Pericardium fibroblast (primary cell): ENCODE measurements around the gene C22orf23. TPM values are rescaled to one million over a fixed set of nuclear protein-coding genes. Genes with fewer than 3 reads are reported as not detected.

Experiments
- total RNA-seq: library from RNA; depleted of rRNA; stranded (reverse); fragments of >200 nt; gene quantifications from 2 replicates; pipeline ENCODE4 v1.2.3, GENCODE V29; 2015

Gene C22orf23
- 0.70 TPM in 1 of 2 replicates, not detected in the other for total RNA-seq

DNA sequence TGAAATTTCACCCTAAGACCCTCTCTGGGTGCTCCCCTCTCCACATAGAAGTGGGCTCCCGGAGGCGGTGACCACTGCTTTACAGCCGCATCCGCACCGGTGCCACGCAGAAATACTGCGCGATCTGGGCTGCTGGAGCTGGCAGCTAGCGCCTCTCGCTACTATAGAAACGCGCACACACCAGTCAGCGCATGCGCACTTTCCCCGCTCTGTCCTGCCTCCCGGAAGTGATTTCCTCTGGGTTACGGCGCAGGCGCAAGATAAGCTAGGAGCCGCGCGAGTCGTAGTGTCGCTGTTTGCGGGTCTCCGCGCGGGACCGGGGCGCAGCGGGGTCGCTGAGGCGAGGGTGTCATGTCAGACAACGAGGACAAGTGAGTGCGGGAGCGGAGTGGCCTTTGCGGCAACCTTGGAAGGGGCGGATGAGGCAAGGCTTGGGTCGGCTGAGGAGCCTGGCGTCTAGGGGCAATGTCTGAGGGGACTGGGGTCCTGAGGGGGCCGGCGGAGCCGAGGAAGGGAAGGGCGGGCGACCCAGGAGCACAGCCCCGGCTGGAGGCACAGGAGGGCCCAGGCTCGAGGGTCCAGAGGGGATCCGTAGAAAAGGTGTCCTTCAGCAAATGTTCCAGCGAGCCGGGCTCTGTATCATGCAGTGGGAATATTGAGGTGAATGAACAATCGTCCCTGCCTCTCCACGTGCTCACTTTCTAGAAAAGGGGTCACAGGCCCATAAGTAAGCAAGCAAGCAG is at the start of gene C22orf23, which contains the start of gene POLR2F:
TSS of gene C22orf23 (minus strand) at position 165 of the 743 bp plus-strand sequence. CDS start 452 bp downstream, outside the sequence.
TSS of gene POLR2F (plus strand) at position 263 of the 743 bp plus-strand sequence. CDS start at position 352, 89 bp downstream.

GRCh38 chr22:37983860-37984791 is 30.7 kb upstream of the C22orf23 start, which contains the start of gene SOX10:
TSS of gene SOX10 (minus strand) at chr22:37984555. CDS start at chr22:37983784, 771 bp downstream.

GRCh38 chr22:37905534-37906363 is 47.7 kb downstream of the C22orf23 start, which contains the start of gene MICALL1:
TSS of gene MICALL1 (plus strand) at chr22:37906297. CDS start at chr22:37906423, 126 bp downstream.

Other genes starting within 250 kb of the C22orf23 start
- 32.4 and 40.8 TPM in 2 replicates for gene GCAT, start 145.7 kb downstream of the C22orf23 start, total RNA-seq
- not detected in 2 replicates for gene GALR3, start 130.2 kb downstream of the C22orf23 start, total RNA-seq
- gene ANKRD54, start 109.3 kb downstream of the C22orf23 start, total RNA-seq, result 26.5 and 30.0 TPM in 2 replicates
- 447 and 612 TPM in 2 replicates for gene EIF3L, start 104.2 kb downstream of the C22orf23 start, total RNA-seq
- gene MICALL1, start 47.3 kb downstream of the C22orf23 start, total RNA-seq, result 30.6 and 31.7 TPM in 2 replicates
- 45.1 and 84.4 TPM in 2 replicates for gene POLR2F, start 98 bp upstream of the C22orf23 start, total RNA-seq
- not detected in 2 replicates for gene SOX10, start 31.0 kb upstream of the C22orf23 start, total RNA-seq
- 7.2 and 15.2 TPM in 2 replicates for gene PICK1, start 103.8 kb upstream of the C22orf23 start, total RNA-seq
- 0.12 and 0.60 TPM in 2 replicates for gene SLC16A8, start 130.6 kb upstream of the C22orf23 start, total RNA-seq
- 2.2 and 3.2 TPM in 2 replicates for gene BAIAP2L2, start 157.1 kb upstream of the C22orf23 start, total RNA-seq
- 6.5 and 17.0 TPM in 2 replicates for gene PLA2G6, start 228.2 kb upstream of the C22orf23 start, total RNA-seq
- 14.3 and 19.8 TPM in 2 replicates for gene MAFF, start 248.4 kb upstream of the C22orf23 start, total RNA-seq